Activated T-helper 17 cell treated with anti-CD3 and anti-CD28 coated beads, Interleukin-2, amount 50 U/mL, for 72 hours (primary cell): Measurements from ENCODE around the gene C2orf72. TPM values are rescaled to one million over a fixed set of nuclear protein-coding genes. Genes with fewer than 3 reads are reported as not detected.

Source experiments
- ATAC-seq: fragments of 150-1000 bp; cut with Tn5 transposase; replicated peaks from 2 replicates; pipeline ENCODE4 v1.10.0; 2021; ENCODE audit warnings: mild to moderate bottlenecking, moderate library complexity
- H3K27ac Mint-ChIP-seq: one replicate; pipeline ENCODE4 v1.8.0; 2022; ENCODE audit warnings: mixed read lengths
- H3K27me3 Mint-ChIP-seq: one replicate; pipeline ENCODE4 v1.8.0; 2022; ENCODE audit warnings: mixed read lengths
- H3K36me3 Mint-ChIP-seq: one replicate; pipeline ENCODE4 v1.8.0; 2022; ENCODE audit warnings: low read depth, mild to moderate bottlenecking, mixed read lengths
- H3K4me1 Mint-ChIP-seq: one replicate; pipeline ENCODE4 v1.8.0; 2022; ENCODE audit warnings: mixed read lengths
- H3K4me3 Mint-ChIP-seq: one replicate; pipeline ENCODE4 v1.8.0; 2022; ENCODE audit warnings: mild to moderate bottlenecking, mixed read lengths
- H3K9me3 Mint-ChIP-seq: one replicate; pipeline ENCODE4 v1.8.0; 2022; ENCODE audit warnings: mixed read lengths
- total RNA-seq, 2 donors: library from RNA; stranded (reverse); gene quantifications; one replicate each; pipeline ENCODE4 v1.2.3, GENCODE V29; 2022

C2orf72 gene
- total RNA-seq, 2 donors from 2014 or later: 0.48 to 3.3 TPM

DNA sequence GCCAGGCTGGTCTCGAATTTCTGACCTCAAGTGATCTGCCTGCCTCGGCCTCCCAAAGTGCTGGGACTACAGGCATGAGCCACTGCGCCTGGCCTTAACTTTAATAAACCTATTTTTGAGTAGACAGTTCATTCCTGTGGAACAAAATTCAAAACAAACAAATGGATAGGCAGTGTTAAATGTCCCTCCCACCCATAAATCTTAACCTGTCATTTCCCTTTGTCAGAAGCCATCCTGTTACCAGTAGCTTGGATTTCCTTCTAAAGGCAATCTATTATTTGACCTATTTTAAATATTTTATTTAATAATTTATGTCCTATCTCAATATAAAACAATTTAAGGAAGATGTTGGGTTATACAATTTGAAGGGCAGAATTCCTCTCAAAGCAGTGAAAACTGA lies 6.6 kb upstream of the C2orf72 start:
- no peaks in the 10 kb centered on the region for H3K36me3 Mint-ChIP-seq
- ATAC-seq: no peak
- H3K4me1 Mint-ChIP-seq: no peaks in the 10 kb centered on the region
- peaks cover 9% of the 10 kb centered on the region for H3K27me3 Mint-ChIP-seq
- no peak overlapping the region for H3K27ac Mint-ChIP-seq
- H3K9me3 Mint-ChIP-seq: no peaks in the 10 kb centered on the region
- H3K4me3 Mint-ChIP-seq: no peak overlapping the region

DNA sequence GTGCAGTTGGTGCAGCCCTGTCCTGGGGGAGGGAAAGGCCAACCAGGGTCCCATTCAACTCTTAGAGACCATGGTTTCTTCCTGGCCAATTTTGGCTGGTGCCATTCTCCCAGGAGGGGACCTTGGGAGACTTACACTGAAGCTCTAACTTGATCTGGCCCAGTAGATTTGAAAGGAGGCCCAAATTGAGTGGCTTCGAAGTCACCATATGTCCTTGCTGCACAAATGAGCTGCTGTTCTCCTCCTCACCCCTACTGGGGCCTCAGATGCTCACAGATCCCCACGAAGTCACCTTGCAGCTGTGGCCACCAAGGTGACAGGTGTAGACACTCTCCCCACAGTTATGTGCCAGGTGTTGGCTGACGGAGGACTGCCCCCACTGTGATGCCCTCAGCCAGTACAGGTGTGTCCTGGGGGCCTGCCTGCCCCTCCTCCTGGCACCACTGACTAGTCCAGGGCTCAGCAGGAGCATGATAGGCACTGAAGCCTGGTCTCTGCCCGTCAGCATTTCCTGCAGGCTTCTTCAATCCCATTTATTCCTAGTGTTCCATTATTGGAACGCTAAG lies 4.7 kb upstream of the C2orf72 start:
- H3K36me3 Mint-ChIP-seq: no peaks in the 10 kb centered on the region
- no peak overlapping the region for H3K27ac Mint-ChIP-seq
- H3K27me3 Mint-ChIP-seq: peaks cover 22% of the 10 kb centered on the region
- no peaks in the 10 kb centered on the region for H3K4me1 Mint-ChIP-seq
- H3K9me3 Mint-ChIP-seq: no peaks in the 10 kb centered on the region
- no peak for ATAC-seq
- no peak overlapping the region for H3K4me3 Mint-ChIP-seq

GRCh38 chr2:231033147-231034132 lies 3.9 kb upstream of the C2orf72 start:
- peaks cover 26% of the 10 kb centered on the region for H3K27me3 Mint-ChIP-seq
- no peaks in the 10 kb centered on the region for H3K9me3 Mint-ChIP-seq
- no peak for ATAC-seq
- no peak overlapping the region for H3K27ac Mint-ChIP-seq
- no peaks in the 10 kb centered on the region for H3K4me1 Mint-ChIP-seq
- peaks cover 3% of the 10 kb centered on the region for H3K36me3 Mint-ChIP-seq
- H3K4me3 Mint-ChIP-seq: no peak overlapping the region

DNA sequence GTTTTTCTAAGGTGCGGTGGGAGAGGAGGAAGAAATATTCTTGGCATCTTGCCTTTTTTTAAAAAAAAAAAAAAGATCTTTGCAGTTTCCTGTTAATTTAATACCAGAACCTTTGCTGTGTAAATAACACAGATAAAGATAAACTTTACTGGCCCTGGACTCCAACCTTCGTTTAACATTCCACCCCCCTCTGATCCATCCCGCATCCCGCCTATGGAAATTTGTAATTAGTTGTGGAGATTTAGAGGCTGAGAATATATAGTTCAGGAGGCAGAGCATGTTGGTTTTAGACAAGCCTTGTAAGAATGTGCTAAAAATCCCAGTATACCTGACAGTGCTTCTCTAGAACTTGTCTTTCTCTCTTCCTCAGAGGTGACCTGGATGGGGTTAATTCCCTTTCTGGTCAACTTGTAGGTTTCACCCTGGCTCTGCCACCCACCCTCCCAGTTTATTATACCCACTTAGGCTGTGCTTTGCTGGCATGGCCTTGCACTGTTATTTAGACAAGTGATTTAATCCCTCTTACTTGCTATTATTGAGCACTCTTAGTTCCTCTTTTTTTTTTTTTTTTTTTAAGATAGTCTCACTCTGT lies 2.9 kb upstream of the C2orf72 start:
- no peak for ATAC-seq
- Mint-ChIP-seq H3K27ac (no peak overlapping the region), H3K9me3 (no peaks in the 10 kb centered on the region), H3K4me3 (no peak overlapping the region), H3K4me1 (no peaks in the 10 kb centered on the region), H3K27me3 (peaks cover 34% of the 10 kb centered on the region), H3K36me3 (peaks cover 6% of the 10 kb centered on the region)

- ATAC-seq: no peak
- H3K27me3 Mint-ChIP-seq: peaks cover 47% of the 10 kb centered on the region
- H3K27ac Mint-ChIP-seq: no peak overlapping the region
- no peaks in the 10 kb centered on the region for H3K4me1 Mint-ChIP-seq
- H3K9me3 Mint-ChIP-seq: no peaks in the 10 kb centered on the region
- no peak overlapping the region for H3K4me3 Mint-ChIP-seq
- peaks cover 6% of the 10 kb centered on the region for H3K36me3 Mint-ChIP-seq
Observed at GRCh38 chr2:231036131-231036530, 1.2 kb upstream of the C2orf72 start.

- no peak for ATAC-seq
- Mint-ChIP-seq H3K27ac (no peak overlapping the region), H3K27me3 (peaks cover 53% of the 10 kb centered on the region), H3K36me3 (peaks cover 6% of the 10 kb centered on the region), H3K4me3 (peak overlapping the region; percentile 21), H3K4me1 (no peaks in the 10 kb centered on the region), H3K9me3 (no peaks in the 10 kb centered on the region)
Observed at GRCh38 chr2:231036578-231037106, 681 bp upstream of the C2orf72 start.

GRCh38 chr2:231037731-231038482 lies 584 bp downstream of the C2orf72 start:
- peak; percentile 53 for ATAC-seq
- H3K36me3 Mint-ChIP-seq: peaks cover 6% of the 10 kb centered on the region
- peak overlapping the region; percentile 64 for H3K4me3 Mint-ChIP-seq
- H3K9me3 Mint-ChIP-seq: no peaks in the 10 kb centered on the region
- H3K4me1 Mint-ChIP-seq: no peaks in the 10 kb centered on the region
- no peak overlapping the region for H3K27ac Mint-ChIP-seq
- peaks cover 57% of the 10 kb centered on the region for H3K27me3 Mint-ChIP-seq

DNA sequence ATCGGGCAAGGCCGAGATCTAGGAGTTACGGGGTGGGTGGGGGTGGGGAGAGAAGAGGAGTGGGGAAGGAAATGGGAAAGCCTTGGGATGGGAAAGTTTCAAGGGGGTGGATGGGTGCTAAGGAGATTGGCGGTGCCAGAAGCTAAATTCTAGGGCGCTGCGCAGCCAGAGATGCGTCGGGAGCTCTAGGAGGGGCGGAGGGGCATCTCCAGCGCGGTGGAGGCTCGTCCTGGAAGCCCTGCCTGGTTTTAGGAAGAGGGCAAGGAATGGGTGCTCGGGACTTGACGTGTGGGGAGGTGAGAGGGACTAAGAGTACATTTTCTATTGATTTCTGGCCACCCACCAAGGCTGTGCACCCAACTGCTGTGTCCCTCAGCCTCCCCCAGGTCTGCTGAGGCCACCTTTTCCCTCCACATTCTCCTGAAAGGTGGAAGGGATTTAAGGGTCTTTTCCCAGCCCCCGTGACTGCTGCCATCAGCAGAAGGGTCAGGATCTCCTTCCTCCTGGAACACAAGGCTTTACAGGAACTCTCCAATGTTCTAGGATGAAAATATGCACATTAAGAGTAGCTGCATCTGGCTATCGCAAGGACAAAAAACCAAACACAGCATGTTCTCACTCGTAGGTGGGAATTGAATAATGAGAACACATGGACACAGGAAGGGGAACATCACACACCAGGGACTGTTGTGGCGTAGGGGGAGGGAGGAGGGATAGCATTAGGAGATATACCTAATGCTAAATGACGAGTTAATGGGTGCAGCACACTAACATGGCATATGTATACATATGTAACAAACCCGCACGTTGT lies 1.4 kb downstream of the C2orf72 start:
- Mint-ChIP-seq H3K4me1 (no peaks in the 10 kb centered on the region), H3K27me3 (peaks cover 52% of the 10 kb centered on the region), H3K27ac (no peak overlapping the region), H3K36me3 (peaks cover 6% of the 10 kb centered on the region), H3K4me3 (peak overlapping the region; percentile 64), H3K9me3 (no peaks in the 10 kb centered on the region)
- no peak for ATAC-seq

- Mint-ChIP-seq H3K4me1 (no peaks in the 10 kb centered on the region), H3K4me3 (no peak overlapping the region), H3K27me3 (peaks cover 52% of the 10 kb centered on the region), H3K9me3 (no peaks in the 10 kb centered on the region), H3K36me3 (peaks cover 6% of the 10 kb centered on the region), H3K27ac (no peak overlapping the region)
- no peak for ATAC-seq
Observed at GRCh38 chr2:231039294-231039664, 2.0 kb downstream of the C2orf72 start.

- Mint-ChIP-seq H3K4me3 (no peak overlapping the region), H3K27me3 (peaks cover 52% of the 10 kb centered on the region), H3K36me3 (peaks cover 6% of the 10 kb centered on the region), H3K27ac (no peak overlapping the region), H3K9me3 (no peaks in the 10 kb centered on the region), H3K4me1 (no peaks in the 10 kb centered on the region)
- ATAC-seq: no peak
Observed at GRCh38 chr2:231039821-231040364, 2.6 kb downstream of the C2orf72 start.

- Mint-ChIP-seq H3K27ac (no peak overlapping the region), H3K4me1 (no peaks in the 10 kb centered on the region), H3K9me3 (no peaks in the 10 kb centered on the region), H3K36me3 (peaks cover 6% of the 10 kb centered on the region), H3K4me3 (no peak overlapping the region), H3K27me3 (peaks cover 46% of the 10 kb centered on the region)
- no peak for ATAC-seq
Observed at GRCh38 chr2:231041061-231041689, 3.9 kb downstream of the C2orf72 start.

DNA sequence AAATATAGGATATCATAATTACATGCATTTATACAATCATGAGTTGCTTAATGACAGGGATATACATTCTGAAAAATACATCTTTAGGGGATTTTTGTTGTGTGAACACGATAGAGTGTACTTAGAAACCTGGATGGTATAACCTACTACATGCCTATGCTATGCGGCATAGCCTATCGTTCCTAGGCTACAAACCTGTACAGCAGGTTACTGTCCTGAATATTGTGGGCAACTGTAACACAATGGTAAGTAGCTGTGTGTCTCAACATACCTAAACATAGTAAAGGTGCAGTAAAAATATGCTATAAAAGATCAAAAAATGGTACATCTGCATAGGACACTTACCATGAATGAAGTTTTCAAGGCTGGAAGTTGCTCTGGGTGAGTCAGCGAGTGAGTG lies 6.5 kb downstream of the C2orf72 start:
- no peaks in the 10 kb centered on the region for H3K9me3 Mint-ChIP-seq
- H3K27me3 Mint-ChIP-seq: peaks cover 27% of the 10 kb centered on the region
- no peaks in the 10 kb centered on the region for H3K36me3 Mint-ChIP-seq
- no peaks in the 10 kb centered on the region for H3K4me1 Mint-ChIP-seq
- no peak for ATAC-seq
- no peak overlapping the region for H3K4me3 Mint-ChIP-seq
- H3K27ac Mint-ChIP-seq: no peak overlapping the region

GRCh38 chr2:231046916-231047273 lies 9.6 kb downstream of the C2orf72 start:
- Mint-ChIP-seq H3K36me3 (no peaks in the 10 kb centered on the region), H3K27ac (no peak overlapping the region), H3K4me3 (no peak overlapping the region), H3K9me3 (no peaks in the 10 kb centered on the region), H3K27me3 (peaks cover 6% of the 10 kb centered on the region), H3K4me1 (no peaks in the 10 kb centered on the region)
- ATAC-seq: no peak
